CD4-positive, alpha-beta T cell treated with Interleukin-4 for 4 hours (primary cell): ENCODE data around the gene DNAJC1.

Source experiments
- DNase-seq: peaks from one replicate; pipeline ENCODE4 v3.0.0-alpha.2; 2020

The DNAJC1 gene

DNA sequence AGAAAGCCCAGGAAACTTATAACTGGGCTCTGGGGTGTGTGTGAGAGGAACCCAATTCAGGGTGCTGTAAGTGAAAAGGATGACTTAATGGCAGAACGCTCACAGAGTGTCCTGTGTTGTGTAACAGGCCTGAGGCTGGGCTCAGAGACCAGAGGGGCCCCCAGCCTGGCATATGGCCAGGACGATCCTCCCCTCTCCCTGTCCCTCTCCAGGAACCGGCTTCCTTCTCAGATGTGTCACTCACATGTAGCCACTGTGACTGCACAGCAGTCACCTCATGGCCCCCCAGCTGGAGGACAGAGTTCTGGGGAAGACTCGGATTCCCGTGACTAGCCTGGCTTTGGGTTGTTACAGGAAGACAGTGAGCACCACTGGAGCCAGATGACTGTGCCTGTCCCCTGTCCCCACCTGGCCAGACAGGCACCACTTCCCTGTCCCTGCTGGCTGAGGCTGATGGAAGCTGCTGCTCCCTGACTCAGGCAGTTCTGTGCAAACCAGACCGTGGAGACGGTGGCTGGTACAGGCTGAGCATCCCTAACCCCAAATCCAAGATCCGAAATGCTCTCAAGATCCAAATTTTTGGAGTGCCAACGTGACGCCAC, 249.0 kb downstream of the DNAJC1 start:
- DNase-seq, result no peak

DNA sequence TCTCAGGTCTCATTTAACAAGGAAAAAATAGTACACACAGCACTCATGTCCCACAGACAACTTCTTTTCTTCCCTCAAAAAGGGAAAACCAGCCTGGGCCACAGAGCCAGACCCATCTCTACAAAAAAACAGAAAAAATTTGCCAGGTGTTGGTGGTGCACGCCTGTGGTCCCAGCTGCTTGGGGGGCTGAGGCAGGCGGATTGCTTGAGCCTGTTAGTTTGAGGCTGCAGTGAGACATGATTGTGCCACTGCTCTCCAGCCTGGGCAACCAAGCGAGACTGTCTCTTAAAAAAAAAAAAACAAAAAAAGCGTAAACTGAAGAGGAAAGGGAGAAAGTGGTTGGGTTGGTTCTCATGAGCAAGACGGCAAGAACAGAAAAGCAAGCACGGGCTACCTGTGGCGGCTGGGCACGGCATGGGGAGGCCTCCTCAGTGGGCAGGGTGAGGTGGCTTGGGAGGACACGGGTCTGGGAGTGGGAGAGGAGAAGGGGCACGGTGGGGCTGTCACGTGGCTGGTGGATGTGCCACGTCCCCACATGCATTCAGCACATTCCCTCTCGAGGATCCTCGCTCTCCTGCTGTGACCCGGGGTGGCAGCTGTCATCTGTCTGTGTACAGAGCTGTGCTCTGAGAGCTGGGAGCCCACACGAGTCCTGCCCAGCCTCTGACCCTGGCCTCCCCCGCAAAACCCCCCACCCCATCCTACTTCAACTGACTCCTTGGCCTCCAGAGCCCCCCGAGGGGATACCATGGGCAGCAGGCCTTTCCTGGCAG, 249.8 kb downstream of the DNAJC1 start:
- no peak for DNase-seq

DNA sequence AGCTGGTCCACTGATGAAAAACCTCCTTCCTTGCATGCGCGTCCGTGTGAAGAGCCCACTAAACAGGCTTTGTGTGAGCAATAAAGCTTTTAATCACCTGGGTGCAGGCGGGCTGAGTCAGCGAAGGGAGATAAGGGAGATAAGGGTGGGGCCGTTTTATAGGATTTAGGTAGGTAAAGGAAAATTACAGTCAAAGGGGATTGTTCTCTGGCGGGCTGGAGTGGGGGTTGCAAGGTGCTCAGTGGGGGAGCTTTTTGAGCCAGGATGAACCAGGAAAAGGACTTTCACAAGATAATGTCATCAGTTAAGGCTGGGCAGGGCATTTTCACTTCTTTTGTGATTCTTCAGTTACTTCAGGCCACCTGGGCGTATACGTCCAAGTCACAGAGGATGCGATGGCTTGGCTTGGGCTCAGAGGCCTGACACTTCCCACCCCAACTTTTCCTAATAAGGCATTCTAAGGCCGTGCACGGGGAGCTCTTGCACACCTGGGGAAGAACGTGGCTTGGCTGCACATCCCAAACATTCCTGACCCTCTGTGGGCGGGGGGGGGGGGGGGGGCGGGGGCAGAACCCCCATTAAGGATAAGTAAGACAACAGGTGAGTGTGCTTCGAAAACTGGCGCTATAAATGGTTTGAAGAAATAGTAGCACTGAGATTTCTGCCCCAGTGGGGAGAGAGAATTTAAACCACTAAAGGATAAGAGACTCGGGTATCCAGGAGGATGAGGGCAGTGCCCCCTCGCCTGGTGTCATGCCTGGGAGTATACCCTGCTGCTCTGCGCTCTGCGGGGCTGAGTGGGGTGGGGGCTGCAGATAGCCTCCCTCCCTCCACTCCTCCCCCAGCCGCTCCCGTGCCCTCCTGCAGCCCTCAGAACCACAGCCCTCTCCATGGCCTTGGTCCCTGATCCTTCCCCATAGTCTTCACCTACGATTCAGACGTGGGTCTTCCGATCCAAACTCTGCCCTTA, 251.9 kb downstream of the DNAJC1 start:
- DNase-seq, result no peak

DNA sequence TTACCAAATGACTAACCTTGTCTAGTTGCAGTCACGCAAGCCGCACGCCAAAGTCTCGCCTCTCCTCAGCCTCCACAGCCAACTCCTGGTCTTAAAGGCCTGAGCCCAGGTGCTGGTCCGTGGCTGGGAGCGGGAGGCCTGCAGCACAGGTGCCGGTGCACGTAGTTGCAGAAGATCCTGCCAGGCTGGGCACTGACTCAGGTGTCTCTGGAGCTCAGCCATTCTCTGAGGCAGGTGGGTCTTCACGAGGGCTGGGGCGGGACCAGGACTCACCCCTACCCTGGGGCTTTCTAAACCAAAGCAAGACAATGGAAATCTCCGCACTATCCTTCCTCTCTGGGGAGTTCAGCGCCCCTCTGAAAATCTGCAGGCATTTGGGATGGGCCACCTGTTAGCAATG, 253.1 kb downstream of the DNAJC1 start:
- DNase-seq, result no peak

DNA sequence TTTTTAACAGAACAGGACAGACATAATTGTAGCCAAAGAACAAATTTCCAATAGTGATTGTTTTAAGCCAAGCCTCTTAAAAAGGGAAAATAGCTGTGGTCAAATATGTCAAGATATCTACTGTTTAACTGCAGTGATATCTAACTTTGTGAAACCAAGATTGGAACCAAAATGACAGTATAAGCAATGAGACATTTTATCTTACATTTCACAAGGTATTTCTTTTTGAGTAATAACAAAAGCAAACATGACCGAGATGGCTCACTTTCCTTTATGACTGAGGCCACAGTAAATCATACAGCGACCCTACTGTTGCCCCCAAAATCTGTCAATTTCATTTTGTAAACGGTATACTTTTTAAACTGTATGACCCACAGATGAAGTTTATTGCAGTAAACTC, 253.7 kb downstream of the DNAJC1 start:
- no peak for DNase-seq

DNA sequence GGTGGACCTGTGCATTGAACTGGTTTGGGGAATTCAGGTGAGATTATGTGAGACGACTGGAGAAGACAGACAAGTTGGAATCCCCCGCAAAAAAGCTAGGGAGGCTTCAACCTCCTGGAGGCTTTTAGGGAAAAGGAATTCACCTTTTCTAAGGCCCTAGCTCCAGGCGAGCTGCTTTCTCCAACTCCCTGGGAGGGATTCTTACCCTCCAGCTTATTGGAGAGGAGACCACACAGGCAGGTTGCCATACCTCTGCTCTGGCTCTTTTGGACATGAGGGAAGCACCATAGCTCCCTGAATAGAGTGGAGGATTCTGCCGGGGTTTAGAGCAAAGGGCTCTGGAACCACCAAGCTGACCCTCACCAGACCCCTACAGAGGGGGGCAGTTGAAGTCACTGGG, 255.7 kb downstream of the DNAJC1 start:
- no peak for DNase-seq

DNA sequence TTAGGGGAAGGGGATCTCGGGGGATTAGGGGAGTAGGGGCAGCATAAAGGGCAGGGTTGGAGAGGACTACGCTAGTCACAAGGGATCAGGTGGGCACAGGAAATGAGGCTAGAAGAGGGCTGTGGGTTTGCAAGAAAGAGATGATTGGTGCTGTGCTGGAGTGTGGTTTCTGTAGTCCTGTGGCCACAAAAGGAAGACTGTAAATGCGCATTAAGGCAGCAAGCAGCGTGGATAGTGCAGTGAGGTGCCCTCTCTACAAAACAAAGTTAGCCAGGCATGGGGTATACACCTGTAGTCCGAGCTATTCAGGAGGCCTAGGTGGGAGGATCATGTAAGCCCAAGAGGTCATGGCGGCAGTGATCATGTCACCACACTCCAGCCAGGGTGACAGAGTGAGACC, 257.4 kb downstream of the DNAJC1 start:
- DNase-seq, result peak; percentile 24

DNA sequence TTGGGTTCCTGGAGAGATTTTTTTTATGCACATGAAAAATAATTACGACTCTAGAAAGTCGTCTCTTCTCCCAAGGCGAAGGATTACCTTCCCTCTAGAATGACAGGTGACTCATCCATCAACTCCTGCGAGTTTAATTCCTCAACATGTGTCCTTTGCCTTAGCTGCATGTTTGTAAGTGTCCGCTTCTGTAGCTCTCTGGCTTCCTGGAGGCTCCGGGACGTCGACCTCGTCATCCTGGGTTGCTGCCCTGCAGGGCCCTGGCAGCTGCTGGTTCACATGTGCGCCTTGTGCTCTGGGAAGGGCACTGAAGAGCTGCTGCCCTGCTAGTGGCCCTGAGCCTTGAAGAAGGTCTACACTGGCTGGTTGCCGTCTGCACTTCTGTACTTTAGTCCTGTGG, 259.3 kb downstream of the DNAJC1 start:
- DNase-seq, result no peak

DNA sequence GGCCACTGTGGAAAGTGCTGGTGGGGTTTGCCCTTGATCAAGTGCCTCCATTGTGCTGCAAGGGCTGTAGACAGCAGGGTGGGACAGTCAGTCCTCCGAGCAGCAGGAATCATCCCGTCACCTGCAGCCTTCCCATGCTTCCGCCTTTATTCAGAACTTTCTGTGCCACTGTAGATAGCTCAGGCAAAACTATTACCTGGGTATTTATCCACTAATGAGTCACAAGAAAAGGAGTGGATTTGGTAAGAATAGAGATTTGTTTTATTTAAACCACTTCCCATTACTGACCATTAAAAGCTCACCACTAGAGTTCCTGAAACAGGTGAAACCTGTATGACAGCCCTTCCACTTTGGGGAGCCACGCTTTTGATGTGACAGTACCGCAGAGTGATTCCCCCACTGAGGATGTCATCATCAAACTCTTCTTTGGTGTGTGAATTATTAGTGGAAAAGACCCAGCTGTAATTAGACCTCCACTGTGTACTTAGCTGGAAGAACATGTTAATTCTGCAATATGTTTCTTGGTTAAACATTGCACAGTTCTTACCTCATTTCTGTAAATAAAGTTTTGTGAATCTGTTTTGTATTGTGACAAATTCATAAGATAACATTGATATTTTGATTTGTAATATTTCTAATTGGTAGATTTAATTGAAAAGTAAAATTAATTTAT, 260.7 kb downstream of the DNAJC1 start:
- DNase-seq, result no peak

DNA sequence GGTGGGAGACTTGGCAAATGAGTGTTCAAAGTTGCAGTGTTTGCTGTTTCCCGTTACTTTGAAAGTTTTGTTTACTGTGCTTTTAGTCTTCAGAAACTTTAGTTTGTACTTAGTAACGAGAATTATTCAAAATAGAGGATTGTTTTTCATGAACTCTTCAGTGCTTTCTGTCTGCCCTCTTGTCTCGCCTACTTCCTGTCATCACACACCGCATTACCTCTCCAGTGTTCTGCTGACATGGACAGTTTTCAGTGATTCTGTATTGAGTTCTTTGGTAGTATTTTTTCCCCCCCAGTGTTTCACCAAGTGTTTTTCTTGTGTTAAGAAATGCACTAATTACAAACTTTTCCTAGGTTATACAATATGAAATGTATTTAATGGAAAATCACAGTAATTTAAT, 262.5 kb downstream of the DNAJC1 start:
- DNase-seq, result peak; percentile 84

DNA sequence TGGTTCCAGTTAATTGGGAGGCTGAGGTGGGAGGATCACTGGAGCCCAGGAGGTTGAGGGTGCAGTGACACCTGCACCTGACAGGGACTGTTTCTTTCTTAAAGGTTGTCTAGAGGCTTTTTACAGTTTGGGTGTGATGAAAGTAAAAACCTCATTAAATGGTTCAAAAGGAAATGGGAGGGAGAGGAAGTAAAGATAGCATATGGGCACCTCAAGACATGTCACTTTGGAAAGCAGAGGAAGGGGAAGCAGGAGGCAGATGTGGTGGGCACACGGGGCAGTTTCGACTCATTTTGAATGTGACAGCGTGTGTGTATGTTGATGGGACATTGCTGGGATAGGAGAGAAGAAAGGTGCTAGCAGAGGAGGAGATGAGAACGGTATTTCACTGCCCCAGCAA, 266.4 kb downstream of the DNAJC1 start:
- DNase-seq, result no peak

DNA sequence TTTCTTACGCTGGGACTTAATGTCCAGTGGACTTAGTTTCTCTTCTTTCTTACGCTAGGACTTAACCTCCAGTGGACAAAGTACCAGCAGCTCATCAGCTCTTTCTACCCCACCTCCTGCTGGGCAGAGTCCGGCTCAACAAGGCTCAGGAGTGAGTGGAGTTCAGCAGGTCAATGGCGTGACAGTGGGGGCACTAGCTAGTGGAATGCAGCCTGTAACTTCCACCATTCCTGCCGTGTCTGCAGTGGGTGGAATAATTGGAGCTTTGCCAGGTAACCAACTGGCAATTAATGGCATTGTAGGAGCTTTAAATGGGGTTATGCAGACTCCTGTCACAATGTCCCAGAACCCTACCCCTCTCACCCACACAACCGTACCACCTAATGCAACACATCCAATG, 269.8 kb downstream of the DNAJC1 start:
- DNase-seq, result no peak

DNA sequence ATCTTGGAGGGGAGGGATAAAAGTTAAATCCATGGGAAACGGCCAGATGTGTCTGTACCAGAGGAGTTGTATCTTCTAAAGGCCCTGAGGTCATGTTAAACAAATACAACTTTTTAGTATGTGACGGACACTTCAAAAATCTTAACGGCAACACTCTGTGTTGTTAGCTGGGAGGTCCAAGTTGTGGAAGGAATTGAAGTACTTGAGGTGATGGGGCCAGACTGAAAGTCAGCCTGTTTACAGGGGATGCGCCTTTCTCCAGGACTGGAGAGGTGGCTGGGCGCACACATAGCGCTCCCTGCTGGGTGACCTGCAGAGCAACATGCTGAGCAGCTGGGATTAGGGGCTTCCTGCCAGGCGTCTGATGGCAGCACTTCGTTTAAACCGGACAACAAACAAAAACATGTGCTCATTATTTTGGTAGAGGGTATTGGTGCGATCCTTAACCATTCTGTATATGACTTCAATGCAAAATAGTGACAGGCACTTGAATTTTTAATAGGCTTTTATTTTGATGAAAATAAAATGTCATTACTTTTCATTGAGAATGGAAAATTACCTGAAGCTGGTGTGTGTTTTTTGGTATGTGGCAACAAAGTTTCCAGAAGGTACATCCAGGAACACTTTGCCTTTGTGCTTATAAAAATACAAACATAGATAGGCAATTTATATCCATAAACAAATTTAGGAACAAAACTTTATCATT, 271.3 kb downstream of the DNAJC1 start:
- DNase-seq, result peak; percentile 32

DNA sequence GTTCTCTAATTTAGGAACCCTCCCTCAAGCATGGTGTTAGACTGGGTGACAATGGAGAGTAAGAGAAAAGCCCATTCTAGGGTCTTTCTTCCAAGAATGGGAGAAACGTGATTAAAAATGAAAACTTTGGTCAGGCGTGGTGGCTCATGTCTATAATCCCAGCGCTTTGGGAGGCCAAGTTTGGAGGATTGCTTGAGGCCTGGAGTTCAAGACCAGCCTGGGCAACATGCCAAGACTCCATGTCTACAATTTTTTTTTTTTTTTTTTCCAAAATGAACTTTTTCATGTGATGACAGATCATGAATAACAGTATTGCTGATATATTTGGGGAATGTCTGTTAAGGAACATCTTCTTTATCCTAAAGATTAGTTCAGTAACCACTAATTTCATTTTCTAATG, 274.9 kb downstream of the DNAJC1 start:
- DNase-seq, result no peak

DNA sequence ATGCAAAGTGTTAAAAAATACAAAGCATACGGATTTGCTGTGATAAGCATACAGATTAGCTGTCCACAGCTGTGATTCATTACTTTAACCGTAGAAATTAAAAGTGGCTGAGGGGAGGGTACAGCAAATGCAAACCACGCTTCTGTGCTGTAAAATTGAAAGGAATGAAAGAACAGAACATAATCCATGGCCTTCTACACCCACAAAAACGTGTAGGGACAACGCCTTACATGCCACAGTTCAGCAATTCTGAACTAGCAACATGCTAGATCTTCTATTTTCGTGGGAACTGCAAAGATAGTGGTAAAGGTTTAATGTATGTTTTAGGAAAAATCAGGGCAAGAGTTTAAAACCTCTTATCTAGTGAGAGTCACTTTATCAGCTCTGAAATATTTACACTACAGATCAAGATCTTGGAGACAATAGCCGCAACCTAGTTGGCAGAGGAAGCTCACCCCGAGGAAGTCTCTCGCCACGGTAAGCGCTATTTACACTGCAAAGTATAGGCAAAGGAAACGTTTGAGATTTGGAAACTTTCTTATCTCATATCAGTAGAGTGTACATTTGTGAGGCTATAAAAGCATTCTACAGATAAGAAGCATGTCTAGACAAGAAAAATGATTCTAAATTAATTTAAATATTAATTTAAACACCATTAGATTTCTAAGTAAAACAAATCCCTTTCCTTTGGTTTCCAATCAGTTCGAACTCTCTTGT, 275.9 kb downstream of the DNAJC1 start:
- DNase-seq, result no peak

DNA sequence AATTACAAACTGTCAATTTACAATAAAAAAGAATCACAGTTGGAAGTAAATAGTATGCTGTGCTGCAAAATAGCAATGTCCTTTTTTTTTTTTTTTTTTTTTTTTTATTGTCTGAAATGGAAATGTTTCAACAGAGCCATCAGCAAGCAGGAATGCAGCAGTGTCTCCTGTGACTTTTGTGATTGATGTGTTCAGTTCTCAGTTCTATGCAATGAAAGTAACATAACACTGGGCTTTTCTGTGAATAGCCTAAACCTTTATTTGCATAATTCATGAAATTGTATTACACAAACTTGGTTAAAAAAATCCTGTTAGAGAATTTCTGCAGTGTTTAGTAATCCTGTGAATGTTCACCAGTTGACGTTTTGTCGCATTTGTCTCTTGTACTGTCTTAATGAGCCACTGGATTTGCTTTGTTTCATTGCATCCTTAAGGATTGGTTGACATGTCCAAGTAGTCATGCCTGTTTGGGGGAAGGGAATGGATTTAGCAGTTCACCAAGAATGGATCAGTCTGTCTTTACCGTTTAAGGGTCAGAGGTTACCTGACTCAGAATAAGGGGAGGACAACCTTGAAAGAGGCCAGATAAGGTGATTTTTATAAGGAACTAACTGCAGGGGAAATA, 276.8 kb downstream of the DNAJC1 start:
- DNase-seq, result no peak

DNA sequence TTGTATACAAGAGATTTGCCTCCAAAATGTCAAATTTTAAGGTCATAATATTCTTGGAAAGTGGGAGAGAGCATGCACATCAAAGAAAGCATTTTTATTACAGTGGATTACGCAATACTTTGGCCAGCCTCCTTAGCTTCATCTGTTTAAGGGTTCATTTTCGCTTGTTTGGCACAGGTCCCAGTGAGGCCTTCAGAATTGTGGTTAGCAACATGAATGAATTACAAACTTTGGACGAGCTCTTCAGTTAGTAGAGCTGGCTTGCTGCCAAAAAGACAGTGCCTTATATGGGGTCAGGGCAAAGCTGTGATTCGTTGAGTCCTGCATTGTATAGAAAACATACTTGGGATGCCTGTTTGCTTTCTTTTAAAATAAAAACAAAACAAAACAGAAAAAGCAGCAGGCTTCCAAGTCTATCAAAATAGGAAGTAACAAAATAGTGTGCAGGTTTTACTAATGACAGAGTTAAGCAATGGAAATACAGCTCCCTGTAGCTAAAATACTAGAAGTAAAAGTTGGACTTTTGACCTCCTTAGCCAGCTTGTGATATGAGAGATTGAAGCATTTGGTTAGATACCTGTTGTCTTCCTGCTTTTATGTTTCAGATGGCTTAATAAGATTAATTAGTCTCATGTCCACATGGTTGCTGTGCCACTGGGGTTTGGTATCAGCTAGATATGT, 278.7 kb downstream of the DNAJC1 start:
- DNase-seq, result peak; percentile 62

DNA sequence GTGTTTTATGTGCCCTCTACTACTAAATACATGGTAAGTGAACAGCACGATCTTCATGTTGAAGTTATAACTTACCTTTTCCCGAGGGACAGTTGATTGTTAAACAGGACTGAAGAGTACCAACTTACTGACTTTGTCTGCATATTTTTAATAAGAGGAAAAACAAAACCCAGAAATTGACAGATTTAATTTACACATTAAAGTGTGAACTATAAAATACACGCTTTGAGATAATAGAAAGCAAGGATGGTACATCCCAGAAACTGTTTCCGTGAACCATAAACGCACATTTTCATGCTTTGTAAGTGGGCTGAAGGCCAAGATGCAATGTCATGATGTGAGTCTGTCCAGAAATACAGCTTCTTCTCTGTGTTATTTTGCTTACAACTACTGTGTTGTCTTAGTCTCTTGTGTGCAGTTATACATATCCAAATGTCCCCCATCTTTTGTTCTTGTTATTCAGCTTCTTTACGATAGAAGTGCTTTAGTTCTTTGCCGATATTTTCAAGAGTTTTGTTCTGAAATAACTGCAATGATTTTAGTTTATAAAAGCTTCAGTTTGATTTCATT, 279.4 kb downstream of the DNAJC1 start:
- DNase-seq, result no peak

DNA sequence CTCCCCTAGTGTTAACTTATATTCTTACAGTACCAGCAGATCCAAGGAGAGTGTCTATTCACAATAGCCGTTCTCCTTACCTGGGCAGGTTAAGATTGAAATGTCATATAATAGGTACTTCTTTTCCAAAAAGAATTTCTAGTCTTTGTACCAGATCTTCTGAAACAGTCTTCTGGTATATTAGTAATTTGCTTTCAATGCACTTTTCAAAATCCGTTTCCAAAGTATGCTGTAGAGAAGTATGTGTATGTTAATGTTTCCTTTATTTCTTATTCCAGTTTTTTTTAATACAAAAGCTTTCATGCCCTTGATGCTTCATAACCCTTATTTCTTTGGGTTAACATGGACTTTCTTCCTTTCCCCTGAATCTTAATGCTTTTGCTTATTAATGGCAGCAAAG, 281.3 kb downstream of the DNAJC1 start:
- DNase-seq, result no peak

DNA sequence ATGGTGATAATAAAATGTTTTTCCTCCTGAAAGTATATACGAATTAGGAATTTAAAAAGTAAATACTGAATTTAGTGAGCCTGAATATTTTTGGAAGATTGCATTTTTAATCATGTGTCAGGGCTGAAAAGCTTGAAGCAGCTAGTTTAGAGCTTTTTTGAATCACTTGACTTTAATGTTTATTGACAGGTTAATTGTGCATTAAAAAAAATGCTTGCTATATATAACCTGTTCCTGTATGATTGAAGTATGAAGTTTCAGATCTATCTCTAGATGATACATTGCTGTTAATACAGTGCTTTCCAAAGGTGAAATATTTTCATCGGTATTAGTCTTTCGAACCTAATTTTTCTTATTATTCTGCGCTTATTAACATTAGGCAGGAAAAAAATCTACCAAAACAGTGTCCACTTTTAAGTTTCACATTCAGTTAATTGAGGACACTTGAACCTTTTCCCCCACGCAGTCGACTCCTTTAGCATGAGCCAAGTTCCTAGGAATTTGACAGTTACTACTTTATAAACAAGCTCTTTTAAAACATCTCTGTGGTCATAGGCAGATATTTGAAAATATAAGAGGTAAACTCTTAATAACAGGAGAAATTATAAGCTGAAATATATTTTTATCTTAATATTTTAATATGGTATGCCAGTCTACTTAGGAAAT, 282.4 kb downstream of the DNAJC1 start:
- DNase-seq, result no peak
